Lung microvascular endothelial cell (primary cell): ENCODE results near the gene RAD9B. TPM values are rescaled to one million over a fixed set of nuclear protein-coding genes. Genes with fewer than 3 reads are reported as not detected.
A peak's percentile ranks its signal among the peaks of the same experiment; 100 is the strongest.
"Not testable (repeated sequence)": the region's sequence is repeated elsewhere in the genome, so short reads cannot be mapped to it uniquely, and the experiment has no call there.

ENCODE experiments used
- DNase-seq, 2 donors: peaks; one replicate each; pipeline versions ENCODE4 v3.0.0 to v3.0.0-alpha.2; 2010; ENCODE audit warnings: low read depth in 2 of 2
- total RNA-seq: library from RNA; depleted of rRNA; stranded (reverse); fragments of >200 nt; gene quantifications from 2 replicates; pipeline ENCODE4 v1.2.1, GENCODE V29; 2014

The RAD9B gene
- total RNA-seq, result 0.40 and 0.65 TPM in 2 replicates

- DNase-seq, result peak; percentile 99 to 100
Measured at GRCh38 chr12:110501752-110502738, at the start of gene RAD9B, which contains the start of gene VPS29. TSS of gene RAD9B (plus strand) at chr12:110502331. CDS start at chr12:110502338, 7 bp downstream. TSS of gene VPS29 (minus strand) at chr12:110502111. CDS start at chr12:110502051, 60 bp downstream.

DNA sequence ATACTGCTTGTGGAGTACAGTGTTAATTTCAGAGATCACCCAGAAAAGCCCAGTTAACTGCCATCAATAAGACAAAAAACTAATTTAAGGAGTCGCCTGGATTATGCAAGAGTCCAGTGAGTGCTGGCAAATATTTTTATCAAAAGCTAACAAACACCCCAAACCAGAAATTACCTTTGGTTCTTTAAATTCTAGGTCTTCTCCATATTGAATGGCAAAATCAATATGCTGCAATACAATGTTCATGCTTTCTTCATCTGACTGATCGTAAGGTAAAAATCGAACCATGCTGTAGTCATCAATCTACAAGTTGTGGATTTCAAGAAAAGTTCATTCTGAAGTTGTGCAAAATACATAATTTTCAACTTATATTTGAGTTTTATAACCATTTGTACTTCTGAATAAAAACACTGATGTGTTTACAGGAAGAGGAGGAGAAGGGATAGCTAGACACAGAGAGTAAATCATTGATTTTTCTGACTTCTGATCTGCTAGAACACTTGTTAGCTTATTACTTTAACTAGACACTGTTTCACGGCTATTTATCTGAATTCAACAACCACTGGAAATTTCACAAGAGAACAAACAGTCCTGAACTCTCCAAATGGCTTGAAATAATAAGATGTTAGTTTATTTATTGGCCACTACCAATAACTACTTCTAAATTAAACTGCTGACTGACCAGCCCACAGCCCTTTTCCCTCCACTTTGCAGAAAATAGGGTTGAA is 48.4 kb upstream of the RAD9B start:
- no peak for DNase-seq

DNA sequence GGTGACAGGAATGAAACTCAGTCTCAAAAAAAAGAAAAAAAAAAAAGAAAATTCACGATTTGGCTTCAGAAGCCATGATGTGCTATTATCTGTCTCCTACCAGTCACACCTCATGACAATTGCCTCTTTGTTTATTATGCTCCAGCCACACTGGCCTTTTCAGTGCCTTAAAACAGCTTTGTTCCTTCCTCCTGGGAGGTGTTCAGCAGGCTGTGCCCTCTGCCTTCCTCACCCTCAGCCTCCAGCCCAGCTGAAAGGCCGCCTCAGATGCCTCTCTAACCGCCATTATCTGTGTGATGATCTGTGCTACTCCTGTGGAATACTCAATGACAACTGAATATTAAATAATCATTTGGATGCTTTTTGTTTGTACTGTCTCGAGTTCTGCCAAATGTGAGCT is 43.4 kb upstream of the RAD9B start:
- DNase-seq, result no peak

- DNase-seq, result not testable (repeated sequence)
Measured at GRCh38 chr12:110461189-110461588, 40.9 kb upstream of the RAD9B start.

GRCh38 chr12:110465024-110465423 is 37.1 kb upstream of the RAD9B start:
- no peak for DNase-seq

DNA sequence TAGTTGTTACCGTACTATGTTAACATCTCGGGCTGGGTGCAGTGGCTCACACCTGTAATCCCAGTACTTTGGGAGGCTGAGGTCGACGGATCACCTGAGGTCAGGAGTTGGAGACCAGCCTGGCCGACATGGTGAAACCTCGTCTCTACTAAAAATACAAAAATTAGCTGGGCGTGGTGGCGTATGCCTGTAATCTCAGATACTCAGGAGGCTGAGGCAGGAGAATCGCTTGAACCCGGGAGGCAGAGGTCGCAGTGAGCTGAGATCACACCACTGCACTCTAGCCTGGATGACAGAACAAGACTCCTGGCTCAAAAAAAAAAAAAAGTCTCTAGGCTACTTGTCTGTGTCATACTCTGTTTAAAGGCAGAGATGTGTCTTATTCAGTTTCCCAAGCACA is 36.4 kb upstream of the RAD9B start:
- not testable (repeated sequence) for DNase-seq

- no peak for DNase-seq
Measured at GRCh38 chr12:110466791-110467190, 35.3 kb upstream of the RAD9B start.

GRCh38 chr12:110467847-110468213 is 34.3 kb upstream of the RAD9B start:
- DNase-seq, result no peak

- DNase-seq, result peak; percentile 99 to 100
Measured at GRCh38 chr12:110468214-110469048, 33.7 kb upstream of the RAD9B start, which contains the start of the genes FAM216A and GPN3. TSS of gene FAM216A (plus strand) at chr12:110468845. CDS start at chr12:110468876, 31 bp downstream. TSS of gene GPN3 (minus strand) at chr12:110468257. CDS start at chr12:110468203, 54 bp downstream.

DNA sequence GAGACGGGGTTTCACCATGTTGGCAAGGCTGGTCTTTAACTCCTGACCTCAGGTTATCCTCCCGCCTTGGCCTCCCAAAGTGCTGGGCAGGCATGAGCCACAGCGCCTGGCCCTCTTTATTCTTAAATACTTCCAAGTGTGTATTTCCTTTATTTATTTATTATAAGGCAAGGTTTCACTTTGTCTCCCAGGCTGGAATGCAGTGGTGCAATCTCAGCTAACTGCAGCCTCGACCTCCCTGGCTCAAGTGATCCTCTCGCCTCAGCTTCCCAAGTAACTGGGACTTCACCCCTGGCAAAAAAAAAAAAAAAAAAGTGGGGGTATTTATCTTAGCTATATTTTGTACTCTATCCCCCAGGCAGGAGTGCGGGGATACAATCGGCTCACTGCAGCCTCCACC is 26.7 kb upstream of the RAD9B start:
- no peak for DNase-seq

GRCh38 chr12:110498984-110499706 is 3.0 kb upstream of the RAD9B start:
- DNase-seq, result peak; percentile 7 to 33

- peak; percentile 54 to 56 for DNase-seq
Measured at GRCh38 chr12:110501399-110501751, 756 bp upstream of the RAD9B start.

DNA sequence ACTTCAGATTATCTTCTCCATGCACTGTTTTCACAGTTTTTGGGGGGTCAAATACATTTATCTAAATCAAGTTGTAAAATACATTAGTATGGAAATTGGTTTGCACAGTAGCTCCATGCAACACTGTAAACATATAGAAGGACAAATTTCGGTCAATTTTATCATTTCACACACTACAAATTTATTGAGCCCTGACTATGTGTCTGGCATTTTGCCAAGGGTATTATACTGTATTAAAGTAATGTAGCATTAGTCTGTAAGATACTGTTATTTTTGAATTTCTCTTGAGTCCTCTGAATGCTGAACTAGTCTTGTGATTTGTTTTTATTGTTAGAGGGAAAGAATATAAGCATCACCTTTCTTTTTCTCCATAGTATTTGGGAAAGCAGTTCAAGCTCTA is 1.3 kb downstream of the RAD9B start:
- DNase-seq, result no peak

DNA sequence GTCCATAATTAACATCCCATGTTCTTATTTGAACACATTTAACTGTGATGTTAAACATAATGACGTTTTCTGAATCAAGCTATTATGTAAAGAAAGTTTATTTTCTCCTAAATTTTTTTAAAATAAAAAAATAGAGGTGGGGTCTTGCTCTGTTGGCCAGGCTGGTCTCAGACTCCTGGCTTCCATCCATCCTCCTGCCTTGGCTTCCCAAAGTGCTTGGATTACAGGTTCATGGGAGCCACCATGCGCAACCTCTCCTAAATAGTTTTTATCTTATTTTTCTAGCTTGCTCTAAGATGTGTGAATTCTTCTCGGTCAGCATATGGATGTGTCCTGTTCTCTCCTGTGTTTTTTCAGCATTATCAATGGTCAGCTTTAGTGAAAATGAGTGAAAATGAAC is 3.2 kb downstream of the RAD9B start:
- DNase-seq, result no peak

DNA sequence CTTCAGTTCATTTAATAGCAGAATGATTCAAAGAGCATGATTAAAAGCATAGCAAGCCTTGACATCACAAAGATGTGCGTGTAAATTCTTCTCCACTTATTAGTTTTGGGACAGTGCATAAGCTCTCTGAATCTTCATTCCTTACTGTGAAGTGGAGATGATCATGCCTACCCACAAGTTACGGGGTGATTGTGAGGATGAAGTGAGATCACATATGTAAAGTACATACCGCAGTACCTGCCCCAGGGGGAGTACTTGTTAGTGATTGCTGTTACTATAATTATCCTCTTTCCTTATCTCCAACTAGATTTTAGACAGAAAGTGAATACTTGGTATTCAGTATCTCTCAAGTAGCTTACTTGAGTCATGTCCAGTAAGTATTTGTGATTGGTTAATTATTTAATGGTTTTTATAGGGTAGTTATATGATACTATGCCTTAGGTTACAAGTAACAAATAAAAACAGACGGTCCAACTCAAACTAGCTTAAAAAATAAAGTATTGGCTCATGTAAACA is 6.0 kb downstream of the RAD9B start:
- DNase-seq, result no peak

DNA sequence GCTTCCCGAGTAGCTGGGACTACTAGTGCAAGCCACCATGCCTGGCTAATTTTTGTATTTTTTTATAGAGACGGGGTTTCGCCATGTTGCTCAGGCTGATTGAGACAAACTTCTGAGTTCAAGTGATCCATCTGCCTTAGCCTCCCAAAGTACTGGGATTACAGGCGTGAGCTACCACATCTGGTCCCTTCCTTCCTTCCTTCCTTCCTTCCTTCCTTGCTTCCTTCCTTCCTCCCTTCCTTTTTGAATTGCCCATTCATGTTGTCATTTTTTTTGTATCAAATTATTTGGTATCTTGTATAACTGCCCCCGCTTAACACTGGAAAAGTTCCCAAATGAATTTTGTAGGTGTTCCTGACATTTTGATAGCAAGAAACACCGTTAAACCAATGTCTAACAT is 11.7 kb downstream of the RAD9B start:
- no peak for DNase-seq

- no peak for DNase-seq
Measured at GRCh38 chr12:110514363-110514762, 12.2 kb downstream of the RAD9B start.

DNA sequence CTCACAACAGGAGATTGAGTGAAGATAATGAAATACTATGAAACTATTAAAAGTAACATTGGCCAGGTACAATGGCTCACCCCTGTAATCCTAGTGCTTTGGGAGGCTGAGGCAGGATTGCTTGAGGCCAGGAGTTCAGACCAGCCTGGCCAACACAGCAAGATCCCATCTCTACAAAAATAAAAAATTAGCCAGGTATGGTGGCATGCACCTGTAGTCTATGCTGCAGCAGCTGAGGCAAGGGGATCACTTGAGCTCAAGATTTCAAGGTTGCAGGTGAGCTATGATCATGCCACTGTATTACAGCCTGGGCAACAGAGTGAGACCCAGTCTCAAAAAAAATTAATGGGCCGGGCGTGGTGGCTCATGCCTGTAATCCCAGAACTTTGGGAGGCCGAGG is 14.9 kb downstream of the RAD9B start:
- no peak for DNase-seq

GRCh38 chr12:110518014-110518413 is 15.9 kb downstream of the RAD9B start:
- not testable (repeated sequence) for DNase-seq
